H9 (cell line): ENCODE data around the gene PIAS1. TPM values are rescaled to one million over a fixed set of nuclear protein-coding genes. Genes with fewer than 3 reads are reported as not detected.

Source experiments
- DNase-seq: peaks from one replicate; pipeline ENCODE4 v3.0.0-alpha.2; 2017
- H2AFZ ChIP-seq: one replicate; pipeline ENCODE4 v1.6.1; 2013; ENCODE audit warnings: mild to moderate bottlenecking, low read length, control low read depth, moderate library complexity
- H2AK5ac ChIP-seq: 2 replicates; pipeline ENCODE4 v1.6.1; 2013; ENCODE audit warnings: low read length, control low read depth, mixed read lengths; ENCODE audit not compliant: insufficient read length
- H2BK120ac ChIP-seq: one replicate; pipeline ENCODE4 v1.6.1; 2013; ENCODE audit warnings: low read depth, mild to moderate bottlenecking, low read length, control low read depth, inconsistent platforms; ENCODE audit not compliant: poor library complexity, severe bottlenecking
- H2BK12ac ChIP-seq: 2 replicates; pipeline ENCODE4 v1.6.1; 2013; ENCODE audit warnings: low read length, control low read depth, mixed read lengths, low read depth; ENCODE audit not compliant: insufficient read length
- H2BK15ac ChIP-seq: 2 replicates; pipeline ENCODE4 v1.6.1; 2013; ENCODE audit warnings: low read depth, low read length, control low read depth
- H2BK20ac ChIP-seq: one replicate; pipeline ENCODE4 v1.6.1; 2013; ENCODE audit warnings: low read depth, mild to moderate bottlenecking, low read length, control low read depth, inconsistent platforms; ENCODE audit not compliant: poor library complexity, severe bottlenecking
- H2BK5ac ChIP-seq: 2 replicates; pipeline ENCODE4 v1.6.1; 2013; ENCODE audit warnings: low read length, control low read depth, mixed read lengths; ENCODE audit not compliant: insufficient read length
- H3K14ac ChIP-seq: 2 replicates; pipeline ENCODE4 v1.6.1; 2013; ENCODE audit warnings: low read length, control low read depth; ENCODE audit not compliant: insufficient read depth
- H3K18ac ChIP-seq: 2 replicates; pipeline ENCODE4 v1.6.1; 2013; ENCODE audit warnings: low read depth, mild to moderate bottlenecking, mixed read lengths, low read length, control low read depth; ENCODE audit not compliant: insufficient read length
- H3K23ac ChIP-seq: 2 replicates; pipeline ENCODE4 v1.6.1; 2013; ENCODE audit warnings: low read length, control low read depth, mixed read lengths, low read depth; ENCODE audit not compliant: insufficient read length
- H3K23me2 ChIP-seq: 2 replicates; pipeline ENCODE4 v1.6.1; 2013; ENCODE audit warnings: low read depth, mild to moderate bottlenecking, mixed read lengths, low read length, control low read depth; ENCODE audit not compliant: insufficient read length, poor library complexity, severe bottlenecking
- H3K27ac ChIP-seq: 2 replicates; pipeline ENCODE4 v1.5.1; 2013; ENCODE audit warnings: low read length, control low read depth, mixed read lengths, low read depth; ENCODE audit not compliant: insufficient read length
- H3K27me3 ChIP-seq: 2 replicates; pipeline ENCODE4 v1.6.1; 2013; ENCODE audit warnings: low read length, control low read depth, inconsistent platforms; ENCODE audit not compliant: insufficient read depth
- H3K4ac ChIP-seq: 2 replicates; pipeline ENCODE4 v1.6.1; 2013; ENCODE audit warnings: low read depth, mild to moderate bottlenecking, control low read depth, inconsistent platforms, low read length, moderate library complexity
- H3K4me1 ChIP-seq: 2 replicates; pipeline ENCODE4 v1.6.1; 2013; ENCODE audit warnings: low read length, control low read depth, inconsistent platforms; ENCODE audit not compliant: insufficient read depth
- H3K4me2 ChIP-seq: 2 replicates; pipeline ENCODE4 v1.6.1; 2013; ENCODE audit warnings: low read length, control low read depth, mixed read lengths; ENCODE audit not compliant: insufficient read length, insufficient read depth
- H3K56ac ChIP-seq: 2 replicates; pipeline ENCODE4 v1.6.1; 2013; ENCODE audit warnings: low read depth, mild to moderate bottlenecking, mixed read lengths, low read length, control low read depth; ENCODE audit not compliant: insufficient read length
- H3K79me1 ChIP-seq: 2 replicates; pipeline ENCODE4 v1.6.1; 2013; ENCODE audit warnings: low read depth, mild to moderate bottlenecking, moderate library complexity, low read length, control low read depth, inconsistent platforms; ENCODE audit not compliant: insufficient read depth, poor library complexity, severe bottlenecking
- H3K79me2 ChIP-seq: 2 replicates; pipeline ENCODE4 v1.6.1; 2013; ENCODE audit warnings: low read length, control low read depth, inconsistent platforms; ENCODE audit not compliant: insufficient read depth
- H3K9ac ChIP-seq: 2 replicates; pipeline ENCODE4 v1.6.1; 2013; ENCODE audit warnings: low read length, control low read depth, mixed read lengths; ENCODE audit not compliant: insufficient read length; ENCODE audit errors: extremely low read depth
- H3K9me3 ChIP-seq: one replicate; pipeline ENCODE4 v1.6.1; 2013; ENCODE audit warnings: low read depth, low read length, inconsistent platforms; ENCODE audit not compliant: control insufficient read depth
- H3T11ph ChIP-seq: one replicate; pipeline ENCODE4 v1.6.1; 2013; ENCODE audit warnings: mild to moderate bottlenecking, low read length, control low read depth, inconsistent platforms
- H4K20me1 ChIP-seq: one replicate; pipeline ENCODE4 v1.6.1; 2013; ENCODE audit not compliant: control insufficient read depth, insufficient read length, insufficient read depth
- H4K5ac ChIP-seq: 2 replicates; pipeline ENCODE4 v1.6.1; 2013; ENCODE audit warnings: low read depth, mild to moderate bottlenecking, mixed read lengths, low read length, control low read depth; ENCODE audit not compliant: insufficient read length
- H4K8ac ChIP-seq: replicated peaks from 2 replicates; pipeline ENCODE4 v1.6.1; 2013; ENCODE audit warnings: low read length, control low read depth, mixed read lengths, low read depth; ENCODE audit not compliant: insufficient read length
- H4K91ac ChIP-seq: 2 replicates; pipeline ENCODE4 v1.6.1; 2013; ENCODE audit warnings: low read depth, mild to moderate bottlenecking, moderate library complexity, mixed read lengths, low read length, control low read depth; ENCODE audit not compliant: insufficient read length
- H3K27ac Mint-ChIP-seq, 3 experiments: 2 replicates in 2 of 3; 3 replicates in 1 of 3; pipeline ENCODE4 v1.8.0; 2020 to 2021; ENCODE audit warnings: mixed read lengths in 3 of 3, mild to moderate bottlenecking in 1 of 3, moderate library complexity in 1 of 3
- H3K27me3 Mint-ChIP-seq: 2 replicates; pipeline ENCODE4 v1.8.0; 2021; ENCODE audit warnings: low read depth, mild to moderate bottlenecking, moderate library complexity, mixed read lengths
- H3K36me3 Mint-ChIP-seq, 3 experiments: 2 replicates in 2 of 3; 3 replicates in 1 of 3; pipeline ENCODE4 v1.8.0; 2020 to 2021; ENCODE audit warnings: low read depth in 3 of 3, mixed read lengths in 3 of 3; ENCODE audit not compliant: insufficient read depth in 1 of 3
- H3K4me1 Mint-ChIP-seq, 2 experiments: 2 replicates each; pipeline ENCODE4 v1.8.0; 2020; ENCODE audit warnings: mixed read lengths in 2 of 2
- H3K4me3 Mint-ChIP-seq, 2 experiments: 2 replicates in 1 of 2; 3 replicates in 1 of 2; pipeline ENCODE4 v1.8.0; 2020 to 2021; ENCODE audit warnings: mild to moderate bottlenecking in 2 of 2, mixed read lengths in 2 of 2, moderate library complexity in 1 of 2
- H3K9me3 Mint-ChIP-seq, 2 experiments: 2 replicates in 1 of 2; 3 replicates in 1 of 2; pipeline ENCODE4 v1.8.0; 2020; ENCODE audit warnings: mild to moderate bottlenecking in 2 of 2, mixed read lengths in 2 of 2, moderate library complexity in 1 of 2
- WGBS: extraction: QIAGEN DNeasy Blood & Tissue Kit; methylation state at CpG from one replicate; pipeline ENCODE4 v1.1.7; 2013; ENCODE audit warnings: missing lambda C conversion rate, low lambda C conversion rate, mixed read lengths; ENCODE audit not compliant: insufficient read length; ENCODE audit errors: extremely low coverage; 5-methylcytosine and 5-hydroxymethylcytosine counted together
- total RNA-seq: library from RNA; stranded (reverse); gene quantifications from 2 replicates; pipeline ENCODE4 v1.2.1, GENCODE V29; 2021
- TF ChIP-seq, protein P1 (sequence below): fragments of 200-600 bp; sonication (generic); conservative IDR thresholded peaks from 3 replicates; pipeline ENCODE4 v1.8.0; 2021; ENCODE audit warnings: antibody characterized with exemption, mild to moderate bottlenecking

The PIAS1 gene
- total RNA-seq, 1 experiment from 2014 or later: 31.1 TPM

GRCh38 chr15:68192804-68193486 lies 138.8 kb downstream of the PIAS1 start:
- H2BK120ac ChIP-seq: no peak overlapping the region
- H2AFZ ChIP-seq: no peak overlapping the region
- H2BK15ac ChIP-seq: no peak overlapping the region
- H4K5ac ChIP-seq: no peak overlapping the region
- no peak overlapping the region for H3K56ac ChIP-seq
- no peaks in the 10 kb centered on the region for H3K27me3 ChIP-seq
- DNase-seq: no peak
- TF ChIP-seq, protein P1, sequence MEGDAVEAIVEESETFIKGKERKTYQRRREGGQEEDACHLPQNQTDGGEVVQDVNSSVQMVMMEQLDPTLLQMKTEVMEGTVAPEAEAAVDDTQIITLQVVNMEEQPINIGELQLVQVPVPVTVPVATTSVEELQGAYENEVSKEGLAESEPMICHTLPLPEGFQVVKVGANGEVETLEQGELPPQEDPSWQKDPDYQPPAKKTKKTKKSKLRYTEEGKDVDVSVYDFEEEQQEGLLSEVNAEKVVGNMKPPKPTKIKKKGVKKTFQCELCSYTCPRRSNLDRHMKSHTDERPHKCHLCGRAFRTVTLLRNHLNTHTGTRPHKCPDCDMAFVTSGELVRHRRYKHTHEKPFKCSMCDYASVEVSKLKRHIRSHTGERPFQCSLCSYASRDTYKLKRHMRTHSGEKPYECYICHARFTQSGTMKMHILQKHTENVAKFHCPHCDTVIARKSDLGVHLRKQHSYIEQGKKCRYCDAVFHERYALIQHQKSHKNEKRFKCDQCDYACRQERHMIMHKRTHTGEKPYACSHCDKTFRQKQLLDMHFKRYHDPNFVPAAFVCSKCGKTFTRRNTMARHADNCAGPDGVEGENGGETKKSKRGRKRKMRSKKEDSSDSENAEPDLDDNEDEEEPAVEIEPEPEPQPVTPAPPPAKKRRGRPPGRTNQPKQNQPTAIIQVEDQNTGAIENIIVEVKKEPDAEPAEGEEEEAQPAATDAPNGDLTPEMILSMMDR: no peak
- H3K9me3 Mint-ChIP-seq: no peaks in the 10 kb centered on the region
- no peak overlapping the region for H3K9ac ChIP-seq
- H3K79me1 ChIP-seq: no peaks in the 10 kb centered on the region
- no peak overlapping the region for H3K4me3 Mint-ChIP-seq
- peak overlapping the region; percentile 34 for H4K8ac ChIP-seq
- H3K23me2 ChIP-seq: no peaks in the 10 kb centered on the region
- no peaks in the 10 kb centered on the region; the same call in 1 of the 2 replicates for H3K4me1 ChIP-seq
- H3K4me1 Mint-ChIP-seq: peaks cover 16 to 18% of the 10 kb centered on the region in 2 experiments
- WGBS: no CpG with 5 or more reads among the region's 5 CpGs
- H3K27ac ChIP-seq: no peak overlapping the region
- H3K4me2 ChIP-seq: no peak overlapping the region
- no peak overlapping the region for H2AK5ac ChIP-seq
- no peak overlapping the region for H2BK5ac ChIP-seq
- H3K36me3 Mint-ChIP-seq: peaks cover 11 to 42% (median 28%) of the 10 kb centered on the region in 3 experiments; a peak in 6 of 7 replicates
- H3K27ac Mint-ChIP-seq: peak overlapping the region in 1 of 3 experiments; percentile 32; a peak in 2 of 7 replicates
- H2BK12ac ChIP-seq: no peak overlapping the region
- H3K27me3 Mint-ChIP-seq: no peaks in the 10 kb centered on the region; the same call in none of the 2 replicates
- no peak overlapping the region for H2BK20ac ChIP-seq
- no peaks in the 10 kb centered on the region for H3K79me2 ChIP-seq
- H3K9me3 ChIP-seq: no peaks in the 10 kb centered on the region
- H3K14ac ChIP-seq: no peak overlapping the region
- no peak overlapping the region for H3T11ph ChIP-seq
- no peaks in the 10 kb centered on the region for H4K20me1 ChIP-seq
- no peak overlapping the region for H3K18ac ChIP-seq
- no peak overlapping the region for H3K4ac ChIP-seq
- no peak overlapping the region for H4K91ac ChIP-seq
- no peak overlapping the region for H3K23ac ChIP-seq
